Right renal cortex interstitium (tissue), 3 donors: ENCODE results near the gene FKBP8. TPM values are rescaled to one million over a fixed set of nuclear protein-coding genes. Genes with fewer than 3 reads are reported as not detected.

Source experiments
- DNase-seq, 3 donors: peaks; one replicate each; pipeline ENCODE4 v3.0.0-alpha.2; 2013; ENCODE audit warnings: low read depth in 3 of 3, low spot score in 2 of 3
- polyA plus RNA-seq, 3 donors: library from polyadenylated mRNA; unstranded; fragments of 120-200 nt; gene quantifications; one replicate each; pipeline ENCODE4 v1.2.1, GENCODE V29; 2013; ENCODE audit not compliant: insufficient read length in 3 of 3

Gene FKBP8
- polyA plus RNA-seq, 3 donors, result 134 to 170 (median 153) TPM

GRCh38 chr19:18488838-18489626, 54.3 kb downstream of the FKBP8 start:
- no peak for DNase-seq

DNA sequence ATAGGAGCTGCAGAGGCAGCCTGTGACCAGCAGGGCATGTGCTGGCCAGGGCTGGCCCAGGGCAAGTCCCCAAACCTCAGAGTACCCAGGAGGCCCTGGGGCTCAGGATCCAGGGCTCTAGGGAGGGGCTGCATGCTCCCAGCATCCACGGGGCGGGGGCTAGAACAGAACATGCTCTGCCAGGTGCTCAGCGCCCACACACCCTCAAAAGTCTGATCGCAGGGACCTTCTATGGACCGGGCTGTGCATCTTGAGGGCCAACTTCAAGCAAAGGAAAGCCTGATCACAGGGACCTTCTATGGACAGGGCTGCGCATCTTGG, 55.0 kb downstream of the FKBP8 start:
- DNase-seq, result no peak

- DNase-seq, result no peak
These were observed 55.6 kb downstream of the FKBP8 start for GRCh38 chr19:18487576-18488402.

DNA sequence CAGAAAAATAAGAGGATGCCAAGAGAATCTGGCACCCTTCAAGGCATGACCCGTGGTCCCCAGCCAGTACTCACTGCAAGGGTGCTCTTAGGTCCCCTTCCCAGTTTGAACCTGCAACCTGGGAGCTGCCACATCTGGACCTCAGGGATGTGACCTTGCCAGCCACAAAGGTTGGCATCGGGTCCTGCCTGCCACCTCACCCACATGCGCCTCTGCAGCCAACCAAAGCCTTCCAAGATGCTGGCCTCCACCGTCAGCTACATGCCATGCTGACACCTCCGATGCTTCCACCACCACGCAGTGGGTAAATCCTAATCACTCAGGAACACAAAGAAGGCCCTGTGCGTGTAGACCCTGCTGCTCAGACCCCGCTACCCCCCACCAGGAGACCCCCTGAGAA, 56.6 kb downstream of the FKBP8 start:
- no peak for DNase-seq

GRCh38 chr19:18484992-18485391, 58.4 kb downstream of the FKBP8 start:
- no peak for DNase-seq

GRCh38 chr19:18483119-18483890, 60.1 kb downstream of the FKBP8 start:
- DNase-seq, result no peak

Other genes with a start within 250 kb of the FKBP8 start
- 10 to 100 TPM; 87.7 to 90.8 (median 88.0) TPM for gene LSM4, start 220.5 kb downstream of the FKBP8 start, polyA plus RNA-seq
- gene PGPEP1, start 203.0 kb downstream of the FKBP8 start, polyA plus RNA-seq, result 10 to 100 TPM; 18.9 to 21.0 (median 21.0) TPM
- 1 to 10 TPM; 2.6 to 5.2 (median 3.2) TPM for gene GDF15, start 157.4 kb downstream of the FKBP8 start, polyA plus RNA-seq
- gene LRRC25, start 146.0 kb downstream of the FKBP8 start, polyA plus RNA-seq, result 1 to 10 TPM in 1 of 3 donors, under 1 TPM in 2; 0.65 to 1.2 (median 0.85) TPM
- gene SSBP4, start 124.2 kb downstream of the FKBP8 start, polyA plus RNA-seq, result 10 to 100 TPM; 51.1 to 65.2 (median 61.6) TPM
- 10 to 100 TPM; 89.5 to 99.8 (median 98.8) TPM for gene ISYNA1, start 105.4 kb downstream of the FKBP8 start, polyA plus RNA-seq
- 1 to 10 TPM; 8.4 to 8.6 (median 8.4) TPM for gene ELL, start 21.5 kb downstream of the FKBP8 start, polyA plus RNA-seq
- 10 to 100 TPM; 50.3 to 56.0 (median 51.8) TPM for gene KXD1, start 14.3 kb upstream of the FKBP8 start, polyA plus RNA-seq
- gene UBA52, start 28.3 kb upstream of the FKBP8 start, polyA plus RNA-seq, result 100 to 1,000 TPM; 768 to 922 (median 860) TPM
- 10 to 100 TPM; 22.0 to 24.5 (median 22.3) TPM for gene REX1BD, start 45.2 kb upstream of the FKBP8 start, polyA plus RNA-seq
- gene CRLF1, start 63.2 kb upstream of the FKBP8 start, polyA plus RNA-seq, result 1 to 10 TPM; 2.7 to 3.5 (median 3.2) TPM
- gene TMEM59L, start 69.3 kb upstream of the FKBP8 start, polyA plus RNA-seq, result 1 to 10 TPM; 1.5 to 2.6 (median 1.9) TPM
- gene KLHL26, start 93.5 kb upstream of the FKBP8 start, polyA plus RNA-seq, result 1 to 10 TPM; 5.0 to 6.1 (median 5.3) TPM
- gene CRTC1, start 140.1 kb upstream of the FKBP8 start, polyA plus RNA-seq, result 10 to 100 TPM; 12.0 to 13.6 (median 12.2) TPM
- gene COMP, start 247.7 kb upstream of the FKBP8 start, polyA plus RNA-seq, result under 1 TPM; 0.04 to 0.10 (median 0.07) TPM